Measurements from ENCODE around the gene PAMR1. TPM values are rescaled to one million over a fixed set of nuclear protein-coding genes. Genes with fewer than 3 reads are reported as not detected.

PAMR1 gene
- total and polyA plus RNA-seq, 4 experiments from 2014 or later = not detected

DNA sequence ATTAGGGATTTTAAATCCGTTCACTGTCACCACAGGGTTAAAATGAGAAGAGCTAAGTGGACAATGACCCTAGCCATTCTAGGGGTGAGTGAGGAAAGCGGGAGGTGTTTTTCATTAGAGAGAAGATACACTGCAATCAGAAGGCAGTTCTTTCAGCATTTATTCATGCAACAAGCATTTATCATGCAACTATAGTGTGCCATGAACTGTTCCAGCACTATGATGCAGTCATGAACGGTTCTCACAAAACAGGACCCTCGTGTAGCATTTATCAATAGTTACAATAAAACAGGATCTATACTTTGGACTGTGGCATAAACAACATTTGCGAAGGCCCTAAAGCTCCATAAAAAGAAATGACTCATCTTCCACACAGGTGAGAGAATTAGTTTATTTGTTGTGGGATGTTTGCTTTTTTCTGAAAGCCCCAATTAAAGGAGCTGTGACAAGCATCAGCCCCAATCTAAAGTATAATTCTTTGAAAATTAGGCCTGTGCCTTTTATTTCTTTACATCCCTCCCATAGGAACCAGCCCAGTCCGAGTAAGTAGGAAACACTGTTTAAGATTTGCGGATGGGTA is 51.5 kb downstream of the PAMR1 start:
- Mint-ChIP-seq H3K36me3 (no peaks in the 10 kb centered on the region), H3K9me3 (peaks cover 0 to 6% (median 0%) of the 10 kb centered on the region in 8 donors), H3K27ac (no peak overlapping the region), H3K4me3 (no peak overlapping the region), H3K4me1 (peaks cover 0 to 4% (median under 1%) of the 10 kb centered on the region in 4 donors), H3K27me3 (peaks cover 17 to 18% of the 10 kb centered on the region in 2 donors)
- POLR2A ChIA-PET (ENCODE audit: partially characterized antibody) = no interaction called here
- no peaks in the 10 kb centered on the region for H3K27me3 ChIP-seq (ENCODE audit: insufficient read depth, low read length)
- H3K4me3 ChIP-seq (ENCODE audit: low read length in 2 of 2) = no peak overlapping the region
- H3K27ac ChIP-seq (ENCODE audit: low read depth, low read length) = no peak overlapping the region
- DNase-seq = no peak
- CTCF ChIA-PET (ENCODE audit: partially characterized antibody) = interaction anchor here (1.8 kb wide), 1 partner anchor 11 kb away, joined by 8 read pairs; no protein-coding TSS in a partner anchor
- intact Hi-C loops (cut with micrococcal nuclease) = no loop called here
- no peaks in the 10 kb centered on the region for H3K36me3 ChIP-seq (ENCODE audit: insufficient read depth, low read length)
- H3K9me3 ChIP-seq (ENCODE audit: control insufficient read depth in 1 of 2, low read length in 2 of 2) = no peaks in the 10 kb centered on the region
- H3K4me1 ChIP-seq (ENCODE audit: insufficient read depth, low read length) = no peaks in the 10 kb centered on the region

DNA sequence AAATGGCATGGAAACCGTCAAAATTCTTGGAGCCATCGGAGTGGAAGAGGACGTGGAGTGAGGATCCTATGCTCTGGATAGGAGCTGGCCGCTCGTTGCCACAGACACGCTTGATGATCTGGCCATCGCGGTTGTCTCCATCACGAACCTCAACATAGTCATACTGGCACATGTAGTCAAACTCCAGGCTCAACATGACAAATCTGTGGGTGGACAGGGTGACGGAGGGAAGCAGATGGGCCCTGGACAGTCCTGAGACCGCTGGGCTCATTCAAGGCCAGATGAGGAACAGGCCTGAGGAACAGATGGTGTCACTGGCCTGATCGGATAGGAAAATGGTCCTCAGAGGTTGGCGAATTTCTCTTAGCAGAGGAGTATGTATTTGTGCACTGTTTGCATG is 54.8 kb downstream of the PAMR1 start:
- no peaks in the 10 kb centered on the region for H3K27me3 ChIP-seq (ENCODE audit: insufficient read depth, low read length)
- Mint-ChIP-seq H3K4me1 (no peaks in the 10 kb centered on the region), H3K36me3 (no peaks in the 10 kb centered on the region), H3K27ac (no peak overlapping the region), H3K4me3 (no peak overlapping the region), H3K9me3 (no peaks in the 10 kb centered on the region), H3K27me3 (peaks cover 13 to 25% of the 10 kb centered on the region in 2 donors)
- H3K36me3 ChIP-seq (ENCODE audit: insufficient read depth, low read length) = no peaks in the 10 kb centered on the region
- DNase-seq = no peak
- H3K4me1 ChIP-seq (ENCODE audit: insufficient read depth, low read length) = no peaks in the 10 kb centered on the region
- no peak overlapping the region for H3K4me3 ChIP-seq (ENCODE audit: low read length in 2 of 2)
- intact Hi-C loops (cut with micrococcal nuclease) = no loop called here
- ChIA-PET CTCF (ENCODE audit: partially characterized antibody) (no interaction called here), POLR2A (ENCODE audit: partially characterized antibody) (no interaction called here)
- H3K9me3 ChIP-seq (ENCODE audit: control insufficient read depth in 1 of 2, low read length in 2 of 2) = no peaks in the 10 kb centered on the region
- no peak overlapping the region for H3K27ac ChIP-seq (ENCODE audit: low read depth, low read length)

DNA sequence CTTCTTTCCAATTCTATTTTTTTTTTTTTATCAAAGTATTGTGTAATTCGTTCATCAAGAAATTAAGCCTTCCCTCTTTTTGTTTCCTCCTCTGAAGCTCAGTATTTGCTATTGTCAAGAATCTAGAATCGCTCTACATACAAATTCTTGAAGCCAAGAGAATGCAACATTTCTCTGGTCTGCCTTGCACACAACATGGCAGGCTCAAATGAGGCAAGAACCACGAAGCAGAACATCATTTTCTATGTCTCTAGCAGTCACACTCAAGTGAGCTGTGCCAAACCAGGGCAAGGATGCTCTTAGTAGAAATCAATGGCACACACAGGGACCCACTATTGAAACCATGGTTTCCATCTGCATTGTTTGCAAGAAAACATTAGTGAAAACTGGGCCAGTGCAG is 59.4 kb downstream of the PAMR1 start:
- intact Hi-C loops (cut with micrococcal nuclease) = no loop called here
- Mint-ChIP-seq H3K4me3 (no peak overlapping the region), H3K36me3 (no peaks in the 10 kb centered on the region), H3K27me3 (peaks cover 23 to 29% of the 10 kb centered on the region in 2 donors), H3K27ac (no peak overlapping the region), H3K9me3 (no peaks in the 10 kb centered on the region), H3K4me1 (no peaks in the 10 kb centered on the region)
- H3K4me3 ChIP-seq (ENCODE audit: low read length in 2 of 2) = no peak overlapping the region
- no peak for DNase-seq
- CTCF ChIA-PET (ENCODE audit: partially characterized antibody) = no interaction called here
- no peaks in the 10 kb centered on the region for H3K4me1 ChIP-seq (ENCODE audit: insufficient read depth, low read length)
- no peaks in the 10 kb centered on the region for H3K9me3 ChIP-seq (ENCODE audit: control insufficient read depth in 1 of 2, low read length in 2 of 2)
- no peaks in the 10 kb centered on the region for H3K36me3 ChIP-seq (ENCODE audit: insufficient read depth, low read length)
- no peaks in the 10 kb centered on the region for H3K27me3 ChIP-seq (ENCODE audit: insufficient read depth, low read length)
- POLR2A ChIA-PET (ENCODE audit: partially characterized antibody) = no interaction called here
- H3K27ac ChIP-seq (ENCODE audit: low read depth, low read length) = no peak overlapping the region

GRCh38 chr11:35464308-35464707 is 61.1 kb downstream of the PAMR1 start:
- H3K4me1 Mint-ChIP-seq = no peaks in the 10 kb centered on the region
- Histone ChIP-seq H3K36me3 (ENCODE audit: insufficient read depth, low read length) (no peaks in the 10 kb centered on the region), H3K27me3 (ENCODE audit: insufficient read depth, low read length) (no peaks in the 10 kb centered on the region), H3K27ac (ENCODE audit: low read depth, low read length) (no peak overlapping the region), H3K4me3 (ENCODE audit: low read length in 2 of 2) (no peak overlapping the region), H3K4me1 (ENCODE audit: insufficient read depth, low read length) (no peaks in the 10 kb centered on the region), H3K9me3 (ENCODE audit: control insufficient read depth in 1 of 2, low read length in 2 of 2) (no peaks in the 10 kb centered on the region)
- peaks cover 24 to 29% of the 10 kb centered on the region in 2 donors for H3K27me3 Mint-ChIP-seq
- no peaks in the 10 kb centered on the region for H3K9me3 Mint-ChIP-seq
- intact Hi-C loops (cut with micrococcal nuclease) = no loop called here
- CTCF ChIA-PET (ENCODE audit: partially characterized antibody) = no interaction called here
- no peak overlapping the region for H3K4me3 Mint-ChIP-seq
- no peak overlapping the region for H3K27ac Mint-ChIP-seq
- DNase-seq = no peak
- POLR2A ChIA-PET (ENCODE audit: partially characterized antibody) = no interaction called here
- no peaks in the 10 kb centered on the region for H3K36me3 Mint-ChIP-seq

- no peaks in the 10 kb centered on the region for H3K36me3 Mint-ChIP-seq
- Histone ChIP-seq H3K27me3 (ENCODE audit: insufficient read depth, low read length) (no peaks in the 10 kb centered on the region), H3K4me1 (ENCODE audit: insufficient read depth, low read length) (no peaks in the 10 kb centered on the region), H3K36me3 (ENCODE audit: insufficient read depth, low read length) (no peaks in the 10 kb centered on the region), H3K4me3 (ENCODE audit: low read length in 2 of 2) (no peak overlapping the region), H3K27ac (ENCODE audit: low read depth, low read length) (no peak overlapping the region), H3K9me3 (ENCODE audit: control insufficient read depth in 1 of 2, low read length in 2 of 2) (no peaks in the 10 kb centered on the region)
- ChIA-PET POLR2A (ENCODE audit: partially characterized antibody) (no interaction called here), CTCF (ENCODE audit: partially characterized antibody) (no interaction called here)
- intact Hi-C loops (cut with micrococcal nuclease) = no loop called here
- H3K4me3 Mint-ChIP-seq = no peak overlapping the region
- H3K4me1 Mint-ChIP-seq = no peaks in the 10 kb centered on the region
- no peak overlapping the region for H3K27ac Mint-ChIP-seq
- no peak for DNase-seq
- H3K9me3 Mint-ChIP-seq = no peaks in the 10 kb centered on the region
- H3K27me3 Mint-ChIP-seq = peaks cover 23 to 28% of the 10 kb centered on the region in 2 donors
Observed at GRCh38 chr11:35463331-35463751, 62.1 kb downstream of the PAMR1 start.

- Histone ChIP-seq H3K4me1 (ENCODE audit: insufficient read depth, low read length) (no peaks in the 10 kb centered on the region), H3K9me3 (ENCODE audit: control insufficient read depth in 1 of 2, low read length in 2 of 2) (no peaks in the 10 kb centered on the region), H3K36me3 (ENCODE audit: insufficient read depth, low read length) (no peaks in the 10 kb centered on the region), H3K27me3 (ENCODE audit: insufficient read depth, low read length) (no peaks in the 10 kb centered on the region), H3K4me3 (ENCODE audit: low read length in 2 of 2) (no peak overlapping the region), H3K27ac (ENCODE audit: low read depth, low read length) (no peak overlapping the region)
- DNase-seq = no peak
- no peak overlapping the region for H3K27ac Mint-ChIP-seq
- H3K36me3 Mint-ChIP-seq = no peaks in the 10 kb centered on the region
- H3K4me3 Mint-ChIP-seq = no peak overlapping the region
- H3K4me1 Mint-ChIP-seq = no peaks in the 10 kb centered on the region
- POLR2A ChIA-PET (ENCODE audit: partially characterized antibody) = no interaction called here
- intact Hi-C loops (cut with micrococcal nuclease) = no loop called here
- H3K27me3 Mint-ChIP-seq = peaks cover 19 to 25% of the 10 kb centered on the region in 2 donors
- no peaks in the 10 kb centered on the region for H3K9me3 Mint-ChIP-seq
- CTCF ChIA-PET (ENCODE audit: partially characterized antibody) = no interaction called here
Observed at GRCh38 chr11:35461917-35462538, 63.4 kb downstream of the PAMR1 start.

DNA sequence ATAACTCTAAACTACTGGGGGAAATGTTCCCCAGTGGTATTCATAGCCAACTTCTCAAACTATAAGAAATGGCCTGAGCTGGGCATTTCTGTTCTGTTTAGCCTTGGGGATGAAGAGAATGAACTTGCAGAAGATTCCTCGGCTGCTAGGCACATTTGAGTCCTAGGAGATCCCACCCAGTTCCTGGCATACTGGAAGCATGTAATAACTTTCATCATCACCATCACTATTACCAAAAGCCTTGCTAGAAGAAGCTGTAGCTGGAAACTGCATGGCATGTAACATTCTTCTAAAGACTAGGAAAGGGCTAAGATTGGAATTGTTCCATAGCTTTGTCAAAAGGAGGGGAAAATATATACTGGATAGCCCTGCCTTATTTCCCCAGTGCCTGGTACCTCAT is 65.9 kb downstream of the PAMR1 start:
- no peaks in the 10 kb centered on the region for H3K36me3 Mint-ChIP-seq
- CTCF ChIA-PET (ENCODE audit: partially characterized antibody) = no interaction called here
- no peaks in the 10 kb centered on the region for H3K36me3 ChIP-seq (ENCODE audit: insufficient read depth, low read length)
- peaks cover 21 to 33% of the 10 kb centered on the region in 2 donors for H3K27me3 Mint-ChIP-seq
- no peaks in the 10 kb centered on the region for H3K9me3 ChIP-seq (ENCODE audit: control insufficient read depth in 1 of 2, low read length in 2 of 2)
- intact Hi-C loops (cut with micrococcal nuclease) = no loop called here
- H3K27me3 ChIP-seq (ENCODE audit: insufficient read depth, low read length) = no peaks in the 10 kb centered on the region
- POLR2A ChIA-PET (ENCODE audit: partially characterized antibody) = no interaction called here
- no peak overlapping the region for H3K27ac Mint-ChIP-seq
- H3K27ac ChIP-seq (ENCODE audit: low read depth, low read length) = no peak overlapping the region
- no peak overlapping the region for H3K4me3 Mint-ChIP-seq
- H3K4me1 Mint-ChIP-seq = no peaks in the 10 kb centered on the region
- H3K4me3 ChIP-seq (ENCODE audit: low read length in 2 of 2) = no peak overlapping the region
- no peak for DNase-seq
- H3K4me1 ChIP-seq (ENCODE audit: insufficient read depth, low read length) = no peaks in the 10 kb centered on the region
- H3K9me3 Mint-ChIP-seq = no peaks in the 10 kb centered on the region
